GM20000 (cell line): ENCODE measurements around the gene OSBPL6.

ENCODE experiments used
- DNase-seq: peaks from one replicate; pipeline ENCODE4 v3.0.0; 2012; ENCODE audit warnings: low spot score
- CTCF ChIP-seq: IDR thresholded peaks from 2 replicates; pipeline ENCODE4 v1.5.1; 2012; ENCODE audit warnings: mild to moderate bottlenecking, control low read depth; ENCODE audit errors: extremely low read depth, missing control alignments

The OSBPL6 gene

GRCh38 chr2:178297091-178297411, 102.7 kb downstream of the OSBPL6 start:
- no peak for TF ChIP-seq CTCF

GRCh38 chr2:178298785-178299212, 104.5 kb downstream of the OSBPL6 start:
- TF ChIP-seq CTCF = no peak
- DNase-seq = no peak

More at GRCh38 chr2:178297091-178297411, 102.7 kb downstream of the OSBPL6 start:
- DNase-seq = no peak

- TF ChIP-seq CTCF = no peak
- DNase-seq = no peak
Observed at GRCh38 chr2:178301649-178302238, 107.4 kb downstream of the OSBPL6 start.

- TF ChIP-seq CTCF = no peak
- DNase-seq = no peak
Observed at GRCh38 chr2:178304333-178304732, 110.0 kb downstream of the OSBPL6 start.

- DNase-seq = peak; percentile 58
- peak; percentile 69 for TF ChIP-seq CTCF
Observed at GRCh38 chr2:178306352-178307073, 112.2 kb downstream of the OSBPL6 start.

GRCh38 chr2:178307650-178308049, 113.3 kb downstream of the OSBPL6 start:
- no peak for DNase-seq
- TF ChIP-seq CTCF = no peak

GRCh38 chr2:178309541-178309940, 115.2 kb downstream of the OSBPL6 start:
- DNase-seq = no peak
- no peak for TF ChIP-seq CTCF
